ENCODE measurements around the gene OSBPL5. TPM values are rescaled to one million over a fixed set of nuclear protein-coding genes. Genes with fewer than 3 reads are reported as not detected.

Gene OSBPL5
- total RNA-seq, 4 donors from 2014 or later = 59.6 to 119 (median 71.7) TPM

GRCh38 chr11:3176487-3176886, 11.4 kb upstream of the OSBPL5 start:
- Histone ChIP-seq H3K4me1 (no peaks in the 10 kb centered on the region), H3K27ac (replicated peaks in 1 of 4) (no peak overlapping the region), H3K36me3 (no peaks in the 10 kb centered on the region), H3K27me3 (no peaks in the 10 kb centered on the region), H3K9me3 (peaks cover 0 to 16% (median 10%) of the 10 kb centered on the region in 4 donors), H3K4me3 (no peak overlapping the region)
- intact Hi-C loops (cut with DNase I) = no loop called here
- DNase-seq (ENCODE audit: extremely low spot score) = no peak
- TF ChIP-seq POLR2A (IDR thresholded peaks at IDR 0.05; ENCODE audit: low read depth) (no peak), EP300 (IDR thresholded peaks at IDR 0.05) (no peak), POLR2AphosphoS5 (IDR thresholded peaks at IDR 0.05) (no peak)
- TF ChIP-seq, protein P1, sequence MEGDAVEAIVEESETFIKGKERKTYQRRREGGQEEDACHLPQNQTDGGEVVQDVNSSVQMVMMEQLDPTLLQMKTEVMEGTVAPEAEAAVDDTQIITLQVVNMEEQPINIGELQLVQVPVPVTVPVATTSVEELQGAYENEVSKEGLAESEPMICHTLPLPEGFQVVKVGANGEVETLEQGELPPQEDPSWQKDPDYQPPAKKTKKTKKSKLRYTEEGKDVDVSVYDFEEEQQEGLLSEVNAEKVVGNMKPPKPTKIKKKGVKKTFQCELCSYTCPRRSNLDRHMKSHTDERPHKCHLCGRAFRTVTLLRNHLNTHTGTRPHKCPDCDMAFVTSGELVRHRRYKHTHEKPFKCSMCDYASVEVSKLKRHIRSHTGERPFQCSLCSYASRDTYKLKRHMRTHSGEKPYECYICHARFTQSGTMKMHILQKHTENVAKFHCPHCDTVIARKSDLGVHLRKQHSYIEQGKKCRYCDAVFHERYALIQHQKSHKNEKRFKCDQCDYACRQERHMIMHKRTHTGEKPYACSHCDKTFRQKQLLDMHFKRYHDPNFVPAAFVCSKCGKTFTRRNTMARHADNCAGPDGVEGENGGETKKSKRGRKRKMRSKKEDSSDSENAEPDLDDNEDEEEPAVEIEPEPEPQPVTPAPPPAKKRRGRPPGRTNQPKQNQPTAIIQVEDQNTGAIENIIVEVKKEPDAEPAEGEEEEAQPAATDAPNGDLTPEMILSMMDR (IDR thresholded peaks at IDR 0.05) = no peak

DNA sequence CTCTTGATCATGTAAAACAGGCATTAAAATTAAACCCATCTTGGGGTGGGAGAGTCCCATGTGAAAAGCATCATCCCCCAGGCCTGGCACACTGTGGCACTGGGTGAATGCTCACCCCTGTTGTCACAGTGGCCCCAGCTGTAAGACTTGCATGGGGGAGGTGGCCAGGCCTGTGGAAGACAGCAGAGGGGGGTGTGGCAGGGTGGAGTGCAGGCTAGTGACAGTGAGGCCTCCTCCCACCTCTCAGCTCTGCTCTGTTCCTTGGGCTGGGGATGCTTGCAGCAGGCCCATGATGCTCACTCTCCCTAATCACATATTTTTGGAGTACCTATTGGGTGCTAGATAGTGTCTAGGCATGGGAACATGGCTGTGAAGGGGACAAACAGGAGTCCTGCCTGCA, 10.1 kb upstream of the OSBPL5 start:
- Histone ChIP-seq H3K36me3 (no peaks in the 10 kb centered on the region), H3K4me1 (peaks cover 2 to 7% (median 5%) of the 10 kb centered on the region in 4 donors), H3K4me3 (no peak overlapping the region), H3K27ac (replicated peaks in 1 of 4) (no peak overlapping the region), H3K9me3 (peaks cover 0 to 16% (median 10%) of the 10 kb centered on the region in 4 donors), H3K27me3 (no peaks in the 10 kb centered on the region)
- intact Hi-C loops (cut with DNase I) = no loop called here
- DNase-seq (ENCODE audit: extremely low spot score) = no peak
- TF ChIP-seq POLR2AphosphoS5 (IDR thresholded peaks at IDR 0.05) = no peak
- TF ChIP-seq POLR2A (IDR thresholded peaks at IDR 0.05; ENCODE audit: low read depth) = no peak
- no peak for TF ChIP-seq EP300 (IDR thresholded peaks at IDR 0.05)
- TF ChIP-seq, protein P1 (IDR thresholded peaks at IDR 0.05) = no peak

DNA sequence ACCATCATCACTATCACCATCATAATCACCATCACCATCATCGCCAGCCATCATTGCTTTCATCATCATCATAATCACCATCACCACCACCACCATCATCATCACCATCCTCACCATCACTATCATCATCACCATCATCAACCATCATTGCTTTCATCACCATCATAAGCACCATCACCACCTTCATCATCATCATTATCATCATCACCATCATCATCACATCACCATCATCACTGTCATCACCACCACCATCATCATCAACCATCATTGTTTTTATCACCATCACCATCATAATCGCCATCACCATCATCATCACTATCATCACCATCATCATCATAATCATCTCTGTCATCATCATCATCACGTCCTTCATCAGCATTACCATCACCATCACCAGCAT, 9.3 kb upstream of the OSBPL5 start:
- Histone ChIP-seq H3K27me3 (no peaks in the 10 kb centered on the region), H3K9me3 (peaks cover 0 to 16% (median 10%) of the 10 kb centered on the region in 4 donors), H3K36me3 (no peaks in the 10 kb centered on the region), H3K27ac (replicated peaks in 1 of 4) (no peak overlapping the region), H3K4me1 (peaks cover 10 to 15% (median 13%) of the 10 kb centered on the region in 4 donors), H3K4me3 (no peak overlapping the region)
- intact Hi-C loops (cut with DNase I) = no loop called here
- no peak for TF ChIP-seq POLR2A (IDR thresholded peaks at IDR 0.05; ENCODE audit: low read depth)
- WGBS = 74% methylated on average over 3 of the region's 3 CpGs
- DNase-seq (ENCODE audit: extremely low spot score) = no peak

DNA sequence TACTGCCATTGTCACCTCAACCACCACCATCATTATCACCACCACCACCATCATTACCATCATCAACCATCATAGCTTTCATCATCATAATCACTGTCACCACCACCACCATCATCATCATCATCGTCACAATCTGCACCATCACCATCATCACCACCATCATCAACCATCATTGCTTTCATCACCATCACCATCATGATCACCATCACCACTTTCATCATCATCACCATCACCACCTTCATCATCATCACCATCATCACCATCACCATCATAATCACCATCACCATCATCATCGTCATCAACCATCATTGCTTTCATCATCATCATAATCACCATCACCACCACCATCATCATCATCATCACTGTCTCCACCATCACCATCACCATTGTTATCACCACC, 8.7 kb upstream of the OSBPL5 start:
- Histone ChIP-seq H3K36me3 (no peaks in the 10 kb centered on the region), H3K27ac (replicated peaks in 1 of 4) (no peak overlapping the region), H3K4me1 (peaks cover 16 to 21% (median 19%) of the 10 kb centered on the region in 4 donors), H3K4me3 (no peak overlapping the region), H3K9me3 (peaks cover 0 to 16% (median 10%) of the 10 kb centered on the region in 4 donors), H3K27me3 (no peaks in the 10 kb centered on the region)
- 85% methylated on average over 2 of the region's 2 CpGs for WGBS
- no peak for DNase-seq (ENCODE audit: extremely low spot score)
- intact Hi-C loops (cut with DNase I) = no loop called here
- no peak for TF ChIP-seq POLR2A (IDR thresholded peaks at IDR 0.05; ENCODE audit: low read depth)
- no peak for TF ChIP-seq EP300 (IDR thresholded peaks at IDR 0.05)
- TF ChIP-seq, protein P1 (IDR thresholded peaks at IDR 0.05) = no peak
- no peak for TF ChIP-seq POLR2AphosphoS5 (IDR thresholded peaks at IDR 0.05)

DNA sequence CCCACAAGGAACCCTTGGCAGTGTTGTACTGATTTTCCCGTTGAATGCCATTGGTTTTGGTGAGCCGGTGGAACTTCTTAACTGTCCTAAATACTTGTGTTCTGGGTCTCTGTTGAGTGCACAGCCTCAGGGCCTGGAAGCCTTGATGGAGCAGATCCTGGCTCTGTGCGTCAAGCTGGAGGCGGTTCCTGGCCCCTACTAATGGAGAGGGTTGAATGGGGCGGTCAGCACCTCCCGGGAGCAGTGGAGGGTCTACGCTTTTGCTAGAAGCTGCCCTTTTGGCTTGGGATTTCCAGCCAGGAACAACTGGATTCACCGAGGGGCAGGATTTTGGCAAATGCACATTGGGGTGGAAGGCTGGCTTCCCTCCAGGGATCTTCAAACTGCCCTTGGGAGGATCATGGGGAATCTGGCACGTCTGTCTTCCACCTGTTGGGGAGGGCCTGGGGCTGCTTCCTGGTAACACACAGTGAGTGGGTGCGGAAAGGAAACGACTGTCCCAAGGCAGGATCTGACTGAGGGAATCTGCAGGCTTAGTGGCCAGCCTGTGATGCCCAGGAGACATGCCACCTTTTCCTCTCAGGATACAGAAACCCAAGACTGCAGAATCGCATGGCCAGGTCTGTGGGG, 6.9 kb upstream of the OSBPL5 start:
- peaks cover 0 to 13% (median 9%) of the 10 kb centered on the region in 4 donors for H3K9me3 ChIP-seq
- peaks cover 17 to 22% (median 20%) of the 10 kb centered on the region in 4 donors for H3K4me1 ChIP-seq
- no peak overlapping the region for H3K4me3 ChIP-seq
- no peak overlapping the region for H3K27ac ChIP-seq (replicated peaks in 1 of 4)
- no peak for DNase-seq (ENCODE audit: extremely low spot score)
- no peaks in the 10 kb centered on the region for H3K36me3 ChIP-seq
- intact Hi-C loops (cut with DNase I) = no loop called here
- no peak for TF ChIP-seq EP300 (IDR thresholded peaks at IDR 0.05)
- no peak for TF ChIP-seq POLR2A (IDR thresholded peaks at IDR 0.05; ENCODE audit: low read depth)
- TF ChIP-seq, protein P1 (IDR thresholded peaks at IDR 0.05) = no peak
- no peak for TF ChIP-seq POLR2AphosphoS5 (IDR thresholded peaks at IDR 0.05)
- 81% methylated on average over 9 of the region's 12 CpGs for WGBS
- no peaks in the 10 kb centered on the region for H3K27me3 ChIP-seq
